Gastroesophageal sphincter (tissue), 3 donors: ENCODE results near the gene KCNAB3.

Source experiments
- EP300 ChIP-seq: sonication (generic); formaldehyde crosslinking; IDR thresholded peaks from one replicate; pipeline ENCODE4 v1.6.1; 2017; ENCODE audit warnings: antibody characterized with exemption, mild to moderate bottlenecking
- TF ChIP-seq, protein P1 (sequence below), 4 experiments: fragments of 200-600 bp in 2 of 4; fragments of 450-650 bp in 2 of 4; sonication (generic) in 1 of 4; IDR thresholded peaks; one replicate each; pipeline ENCODE4 v1.5.1; 2017 to 2019; ENCODE audit warnings: antibody characterized with exemption in 4 of 4, mild to moderate bottlenecking in 2 of 4, moderate library complexity in 2 of 4

DNA sequence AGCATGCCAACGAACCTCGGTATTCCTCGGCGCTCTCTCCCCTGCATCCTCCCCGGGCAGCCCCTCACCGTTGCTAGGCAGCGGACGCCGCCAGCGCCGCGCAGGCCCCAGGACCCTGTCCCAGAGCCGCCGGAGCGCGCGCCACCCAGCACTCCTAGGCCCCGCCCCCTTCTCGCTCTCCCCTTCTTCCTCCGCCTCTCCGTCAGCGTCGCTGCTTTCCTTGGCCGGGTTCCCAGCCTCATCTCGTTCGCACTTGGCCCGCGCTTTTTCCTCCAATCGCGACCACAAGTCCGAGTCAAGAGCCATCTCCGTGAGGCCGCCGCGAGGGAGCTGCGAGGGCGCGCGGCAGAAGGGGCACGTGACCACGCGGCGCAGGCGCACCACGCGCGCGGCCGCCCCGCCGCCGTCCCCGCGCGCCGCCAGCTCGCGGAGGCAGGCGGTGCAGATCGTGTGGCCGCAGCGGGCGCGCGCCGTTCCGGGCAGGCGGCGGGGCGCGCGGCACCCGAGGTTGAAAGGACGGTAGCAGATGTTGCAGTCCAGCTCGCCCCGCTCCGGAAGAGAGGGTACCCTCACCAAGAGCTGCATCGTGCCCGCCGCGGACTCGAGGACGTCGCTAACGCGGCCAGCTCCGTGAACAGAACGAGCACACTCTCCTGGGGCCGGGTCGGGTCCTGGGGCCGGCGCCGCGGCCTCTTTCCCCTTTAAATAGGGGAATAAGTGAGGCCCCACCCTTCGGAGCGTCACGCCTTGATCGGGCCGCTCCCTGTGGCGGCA lies 13.9 kb downstream of the KCNAB3 start, which contains the start of gene RNF227:
- TF ChIP-seq, protein P1, sequence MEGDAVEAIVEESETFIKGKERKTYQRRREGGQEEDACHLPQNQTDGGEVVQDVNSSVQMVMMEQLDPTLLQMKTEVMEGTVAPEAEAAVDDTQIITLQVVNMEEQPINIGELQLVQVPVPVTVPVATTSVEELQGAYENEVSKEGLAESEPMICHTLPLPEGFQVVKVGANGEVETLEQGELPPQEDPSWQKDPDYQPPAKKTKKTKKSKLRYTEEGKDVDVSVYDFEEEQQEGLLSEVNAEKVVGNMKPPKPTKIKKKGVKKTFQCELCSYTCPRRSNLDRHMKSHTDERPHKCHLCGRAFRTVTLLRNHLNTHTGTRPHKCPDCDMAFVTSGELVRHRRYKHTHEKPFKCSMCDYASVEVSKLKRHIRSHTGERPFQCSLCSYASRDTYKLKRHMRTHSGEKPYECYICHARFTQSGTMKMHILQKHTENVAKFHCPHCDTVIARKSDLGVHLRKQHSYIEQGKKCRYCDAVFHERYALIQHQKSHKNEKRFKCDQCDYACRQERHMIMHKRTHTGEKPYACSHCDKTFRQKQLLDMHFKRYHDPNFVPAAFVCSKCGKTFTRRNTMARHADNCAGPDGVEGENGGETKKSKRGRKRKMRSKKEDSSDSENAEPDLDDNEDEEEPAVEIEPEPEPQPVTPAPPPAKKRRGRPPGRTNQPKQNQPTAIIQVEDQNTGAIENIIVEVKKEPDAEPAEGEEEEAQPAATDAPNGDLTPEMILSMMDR (IDR thresholded peaks at IDR 0.05): peak in 1 of 4 experiments; percentile 14
- TF ChIP-seq EP300: no peak
